PC-9 (cell line): ENCODE data around the gene HNRNPM. TPM values are rescaled to one million over a fixed set of nuclear protein-coding genes. Genes with fewer than 3 reads are reported as not detected.
"Not testable (repeated sequence)": the region's sequence is repeated elsewhere in the genome, so short reads cannot be mapped to it uniquely, and the experiment has no call there.

Experiments
- BruUV-seq: library from RNA; stranded (reverse); fragments of 400-500 nt; replicated peaks from 2 replicates; lab custom pipeline; 2021; lab: Mats Ljungman, UMichigan
- CTCF ChIA-PET: fragments of 300-600 bp; sonication (Branson Sonifier 250); formaldehyde crosslinking; loops from one replicate; lab custom pipeline; 2022; ENCODE audit warnings: antibody characterized with exemption; lab: Charles Lee
- POLR2A ChIA-PET: fragments of 300-600 bp; sonication (Branson Sonifier 250); formaldehyde crosslinking; loops from one replicate; lab custom pipeline; 2022; ENCODE audit warnings: antibody characterized with exemption; ENCODE audit not compliant: unreplicated experiment; lab: Charles Lee
- DNase-seq, 2 experiments: peaks; one replicate each; pipeline versions ENCODE4 v3.0.0 to v3.0.0-alpha.2; 2015 to 2022; ENCODE audit warnings: mixed read lengths in 1 of 2
- H2AFZ ChIP-seq: fragments of 200-600 bp; sonication (generic); 2 replicates; pipeline ENCODE4 v1.8.1; 2017; ENCODE audit warnings: antibody characterized with exemption
- H3F3A ChIP-seq: fragments of 200-600 bp; sonication (generic); 2 replicates; pipeline ENCODE4 v1.8.1; 2017; ENCODE audit warnings: antibody characterized with exemption, mild to moderate bottlenecking, low read depth; ENCODE audit not compliant: insufficient read depth
- H3K27ac ChIP-seq: fragments of 200-600 bp; sonication (generic); 2 replicates; pipeline ENCODE4 v1.6.1; 2016; ENCODE audit warnings: mixed run types
- H3K27me3 ChIP-seq: fragments of 200-600 bp; sonication (generic); 2 replicates; pipeline ENCODE4 v1.6.1; 2016; ENCODE audit warnings: low read depth, mixed run types; ENCODE audit not compliant: insufficient read depth
- H3K36me3 ChIP-seq: fragments of 200-600 bp; sonication (generic); 2 replicates; pipeline ENCODE4 v1.6.1; 2016; ENCODE audit warnings: low read depth, mixed run types
- H3K4me1 ChIP-seq: fragments of 200-600 bp; sonication (generic); replicated peaks from 2 replicates; pipeline ENCODE4 v1.6.1; 2016; ENCODE audit warnings: mixed run types; ENCODE audit not compliant: insufficient read depth
- H3K4me2 ChIP-seq: fragments of 200-600 bp; sonication (generic); 2 replicates; pipeline ENCODE4 v1.6.1; 2017; ENCODE audit warnings: mixed run types
- H3K4me3 ChIP-seq: fragments of 200-600 bp; sonication (generic); 2 replicates; pipeline ENCODE4 v1.6.1; 2016; ENCODE audit warnings: mixed run types
- H3K79me2 ChIP-seq: fragments of 200-600 bp; sonication (generic); 2 replicates; pipeline ENCODE4 v1.6.1; 2017; ENCODE audit warnings: low read depth, mixed run types
- H3K9me2 ChIP-seq: fragments of 200-600 bp; sonication (generic); 2 replicates; pipeline ENCODE4 v1.8.1; 2017; ENCODE audit warnings: mild to moderate bottlenecking; ENCODE audit not compliant: insufficient read depth
- H3K9me3 ChIP-seq: fragments of 200-600 bp; sonication (generic); 2 replicates; pipeline ENCODE4 v1.8.1; 2016; ENCODE audit warnings: low read depth; ENCODE audit not compliant: insufficient read depth
- H4K20me1 ChIP-seq: fragments of 200-600 bp; sonication (generic); 2 replicates; pipeline ENCODE4 v1.8.1; 2017; ENCODE audit not compliant: insufficient read depth
- CTCF ChIP-seq: fragments of 200-600 bp; sonication (generic); conservative IDR thresholded peaks from 2 replicates; pipeline ENCODE4 v1.6.1; 2017; ENCODE audit warnings: mixed run types, antibody characterized with exemption, mild to moderate bottlenecking, moderate library complexity
- EZH2 ChIP-seq: fragments of 200-600 bp; sonication (generic); IDR thresholded peaks from 2 replicates; pipeline ENCODE4 v1.8.0; 2017; ENCODE audit warnings: antibody characterized with exemption, low read depth
- intact Hi-C: fragments of 100-400 bp; cut with micrococcal nuclease; formaldehyde crosslinking; loops from one replicate; pipeline ENCODE4 v1.10.0; 2022; ENCODE audit not compliant: unreplicated experiment
- total RNA-seq: library from RNA; stranded (reverse); gene quantifications from 2 replicates; pipeline ENCODE4 v1.2.3, GENCODE V29; 2021

HNRNPM gene
- total RNA-seq, 1 experiment from 2014 or later, result 239 TPM

- H3K27ac ChIP-seq, result peak overlapping the region; percentile 76
- peak overlapping the region; percentile 78; the same call in 1 of the 2 replicates for H2AFZ ChIP-seq
- ChIA-PET POLR2A (interaction anchor here (0.6 to 1.7 kb wide), 6 partner anchors 12 to 508 kb away, joined by 3 to 25 read pairs (median 8); no protein-coding TSS in a partner anchor), CTCF (interaction anchor here (0.6 to 0.8 kb wide), 5 partner anchors 65 to 202 kb away, joined by 3 to 10 read pairs (median 3); no protein-coding TSS in a partner anchor)
- H3K4me1 ChIP-seq, result peaks cover 14% of the 10 kb centered on the region
- intact Hi-C loops, result loop anchor here (1.0 kb wide), 1 partner anchor 12 kb away; no protein-coding TSS in a partner anchor
- no peaks in the 10 kb centered on the region for H3K9me3 ChIP-seq
- DNase-seq, result no peak
- H3K27me3 ChIP-seq, result no peaks in the 10 kb centered on the region
- TF ChIP-seq CTCF (no peak), EZH2 (no peak)
- H3K4me2 ChIP-seq, result peak overlapping the region; percentile 78
- no peaks in the 10 kb centered on the region for H3K9me2 ChIP-seq
- BruUV-seq, result TSS peak; percentile 64
- H3K79me2 ChIP-seq, result peaks cover 6% of the 10 kb centered on the region; the same call in 1 of the 2 replicates
- H3F3A ChIP-seq, result peaks cover 16% of the 10 kb centered on the region; the same call in 1 of the 2 replicates
- H3K4me3 ChIP-seq, result peak overlapping the region; percentile 80
- no peaks in the 10 kb centered on the region for H3K36me3 ChIP-seq
- H4K20me1 ChIP-seq, result no peaks in the 10 kb centered on the region
These were observed 68.4 kb downstream of the HNRNPM start for GRCh38 chr19:8513036-8513686.

DNA sequence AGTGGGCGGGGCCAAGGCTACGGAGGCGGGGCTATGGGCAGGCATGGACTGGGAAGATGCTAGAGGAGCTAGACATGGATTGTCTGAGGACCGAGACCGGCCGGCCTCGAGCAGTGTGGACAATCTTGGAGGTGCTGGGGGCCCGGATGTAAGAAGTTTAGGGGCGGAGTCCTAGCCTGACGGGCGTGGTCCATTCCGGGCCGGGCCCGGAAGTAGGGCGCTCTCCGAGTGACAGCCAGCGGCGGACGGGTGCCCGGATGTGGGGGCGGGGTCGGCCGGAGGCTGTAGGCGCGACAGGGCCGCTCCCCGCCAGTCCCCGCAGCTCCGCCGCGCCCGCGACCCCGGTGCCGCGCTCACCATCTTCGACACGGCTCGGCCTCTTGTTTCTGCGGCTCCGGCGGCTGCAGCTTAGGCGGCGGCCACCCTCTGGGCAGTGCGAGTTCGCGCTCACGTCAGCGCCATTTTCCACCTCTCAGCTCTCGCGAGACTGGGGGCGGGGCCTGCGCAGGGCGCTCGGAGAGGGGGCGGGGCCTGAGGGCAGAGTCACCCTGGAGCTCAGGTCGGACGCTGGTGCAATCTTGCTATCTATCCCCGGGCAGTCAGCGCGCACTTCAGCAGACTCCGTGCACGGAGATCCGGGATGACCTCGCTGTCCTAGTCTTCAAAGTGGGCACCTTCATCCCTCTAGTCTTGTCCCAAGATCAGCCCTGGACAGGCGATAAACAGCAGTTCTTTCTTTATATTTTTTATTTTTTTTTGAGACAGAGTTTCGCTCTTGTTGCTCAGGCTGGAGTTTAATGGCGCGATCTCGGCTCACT, 69.1 kb downstream of the HNRNPM start, which contains the start of gene ZNF414:
Gene ZNF414 (minus strand): TSS at position 481 of the 818 bp plus-strand sequence. CDS start 121 bp downstream, at position 360.
- peaks cover 16% of the 10 kb centered on the region; the same call in 1 of the 2 replicates for H3F3A ChIP-seq
- no peaks in the 10 kb centered on the region for H3K27me3 ChIP-seq
- BruUV-seq, result no TSS peak
- peak within 1 kb of the TSS; percentile 80 for H3K4me3 ChIP-seq
- H3K9me2 ChIP-seq, result no peaks in the 10 kb centered on the region
- TF ChIP-seq EZH2, result no peak
- no peak for TF ChIP-seq CTCF
- H3K4me1 ChIP-seq, result peaks cover 14% of the 10 kb centered on the region
- ChIA-PET POLR2A (interaction anchor here (0.5 to 1.7 kb wide), 14 partner anchors 11 to 244 kb away, joined by 3 to 25 read pairs (median 4); partner anchors contain the start of gene HNRNPM), CTCF (interaction anchor here (0.5 to 0.8 kb wide), 6 partner anchors 64 to 202 kb away, joined by 3 to 4 read pairs (median 3); no protein-coding TSS in a partner anchor)
- no peaks in the 10 kb centered on the region for H4K20me1 ChIP-seq
- H3K36me3 ChIP-seq, result no peaks in the 10 kb centered on the region
- H3K27ac ChIP-seq, result peak within 1 kb of the TSS; percentile 76
- peak within 1 kb of the TSS; percentile 78 for H3K4me2 ChIP-seq
- DNase-seq, result peak; percentile 93 to 95
- H2AFZ ChIP-seq, result peak within 1 kb of the TSS; percentile 78
- intact Hi-C loops, result loop anchor here (1.0 kb wide), 1 partner anchor 11 kb away; no protein-coding TSS in a partner anchor
- peaks cover 6% of the 10 kb centered on the region; the same call in 1 of the 2 replicates for H3K79me2 ChIP-seq
- H3K9me3 ChIP-seq, result no peaks in the 10 kb centered on the region

DNA sequence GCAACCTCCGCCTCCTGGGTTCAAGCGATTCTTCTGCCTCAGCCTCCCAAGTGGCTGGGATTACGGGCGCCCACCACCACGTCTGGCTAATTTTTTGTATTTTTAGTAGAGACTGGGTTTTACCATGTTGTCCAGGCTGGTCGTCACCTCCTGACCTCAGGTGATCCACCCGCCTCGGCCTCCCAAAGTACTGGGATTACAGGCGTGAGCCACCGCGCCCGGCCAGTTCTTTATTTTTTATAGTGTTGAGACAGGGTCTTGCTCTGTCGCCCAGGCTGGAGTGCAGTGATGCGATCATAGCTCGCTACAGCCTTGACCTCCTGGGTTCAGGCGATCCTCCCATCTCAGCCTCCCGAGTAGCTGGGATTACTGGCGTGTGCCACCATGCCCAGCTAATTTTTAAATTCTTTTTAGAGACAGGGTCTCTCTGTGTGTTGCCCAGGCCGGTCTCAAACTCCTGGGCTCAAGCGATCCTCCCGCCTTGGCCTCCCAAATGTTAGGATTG, 69.8 kb downstream of the HNRNPM start:
- H3K79me2 ChIP-seq, H3K36me3 ChIP-seq, H3K27me3 ChIP-seq, DNase-seq, intact Hi-C loops, H3K9me2 ChIP-seq, H4K20me1 ChIP-seq, H3K9me3 ChIP-seq: not testable (repeated sequence)
- Histone ChIP-seq H3K4me1 (peaks cover 14% of the 10 kb centered on the region), H3F3A (peaks cover 16% of the 10 kb centered on the region; the same call in 1 of the 2 replicates), H3K4me2 (peak overlapping the region; percentile 78), H2AFZ (peak overlapping the region; percentile 78), H3K27ac (peak overlapping the region; percentile 76), H3K4me3 (peak overlapping the region; percentile 80)
- BruUV-seq, result TSS peak; percentile 91
- ChIA-PET POLR2A (interaction anchor here (0.6 to 1.7 kb wide), 7 partner anchors 11 to 245 kb away, joined by 3 to 25 read pairs (median 7); no protein-coding TSS in a partner anchor), CTCF (interaction anchor here (0.7 kb wide), 1 partner anchor 66 kb away, joined by 4 read pairs; no protein-coding TSS in a partner anchor)
